Stimulated activated CD8-positive, alpha-beta memory T cell treated with anti-CD3 and anti-CD28 coated beads, Interleukin-2, amount 100 ng/mL, for 1 hour (primary cell): ENCODE results near the gene BRD7.
A peak's percentile ranks its signal among the peaks of the same experiment; 100 is the strongest.

Source experiments
- DNase-seq, 2 donors: peaks; one replicate each; pipeline ENCODE4 v3.0.0-alpha.2; 2020; ENCODE audit warnings: low read depth in 2 of 2

Gene BRD7

GRCh38 chr16:50368410-50369132, at the start of gene BRD7:
Gene BRD7, minus strand, starts transcription at chr16:50368988. Its CDS starts 214 bp downstream, at chr16:50368774.
- peak; percentile 48 for DNase-seq

- DNase-seq: no peak
These were observed 47.6 kb upstream of the BRD7 start for GRCh38 chr16:50416388-50416787.

- no peak for DNase-seq
These were observed 45.4 kb upstream of the BRD7 start for GRCh38 chr16:50414152-50414551.

- DNase-seq: no peak
These were observed 42.2 kb upstream of the BRD7 start for GRCh38 chr16:50411034-50411433.

- DNase-seq: no peak
These were observed 39.3 kb upstream of the BRD7 start for GRCh38 chr16:50408001-50408561.

- no peak for DNase-seq
These were observed 38.6 kb upstream of the BRD7 start for GRCh38 chr16:50407351-50407750.

- no peak for DNase-seq
These were observed 34.7 kb upstream of the BRD7 start for GRCh38 chr16:50403491-50403890.

- no peak for DNase-seq
These were observed 33.6 kb upstream of the BRD7 start for GRCh38 chr16:50402298-50402895.

- DNase-seq: no peak
These were observed 32.6 kb upstream of the BRD7 start for GRCh38 chr16:50401355-50401754.

GRCh38 chr16:50400967-50401348, 32.2 kb upstream of the BRD7 start:
- DNase-seq: no peak

GRCh38 chr16:50400312-50400966, 31.7 kb upstream of the BRD7 start:
- DNase-seq: no peak

- no peak for DNase-seq
These were observed 30.6 kb upstream of the BRD7 start for GRCh38 chr16:50399411-50399810.

GRCh38 chr16:50398336-50398735, 29.5 kb upstream of the BRD7 start:
- DNase-seq: no peak

GRCh38 chr16:50396761-50397535, 28.2 kb upstream of the BRD7 start:
- no peak for DNase-seq

- DNase-seq: no peak
These were observed 27.2 kb upstream of the BRD7 start for GRCh38 chr16:50395763-50396710.

- DNase-seq: no peak
These were observed 25.3 kb upstream of the BRD7 start for GRCh38 chr16:50393858-50394802.

GRCh38 chr16:50393416-50393815, 24.6 kb upstream of the BRD7 start:
- DNase-seq: no peak

GRCh38 chr16:50390914-50391716, 22.3 kb upstream of the BRD7 start:
- DNase-seq: no peak

GRCh38 chr16:50390371-50390771, 21.6 kb upstream of the BRD7 start:
- DNase-seq: no peak
